NCI-H1105 treated with DMSO at 0.1 percent for 48 hours (cell line): Measurements from ENCODE around the gene PRSS36.
A peak's percentile ranks its signal among the peaks of the same experiment; 100 is the strongest.

Experiments
- DNase-seq: peaks from one replicate; lab custom pipeline; 2025; lab: John Stamatoyannopoulos, UW

The PRSS36 gene

DNA sequence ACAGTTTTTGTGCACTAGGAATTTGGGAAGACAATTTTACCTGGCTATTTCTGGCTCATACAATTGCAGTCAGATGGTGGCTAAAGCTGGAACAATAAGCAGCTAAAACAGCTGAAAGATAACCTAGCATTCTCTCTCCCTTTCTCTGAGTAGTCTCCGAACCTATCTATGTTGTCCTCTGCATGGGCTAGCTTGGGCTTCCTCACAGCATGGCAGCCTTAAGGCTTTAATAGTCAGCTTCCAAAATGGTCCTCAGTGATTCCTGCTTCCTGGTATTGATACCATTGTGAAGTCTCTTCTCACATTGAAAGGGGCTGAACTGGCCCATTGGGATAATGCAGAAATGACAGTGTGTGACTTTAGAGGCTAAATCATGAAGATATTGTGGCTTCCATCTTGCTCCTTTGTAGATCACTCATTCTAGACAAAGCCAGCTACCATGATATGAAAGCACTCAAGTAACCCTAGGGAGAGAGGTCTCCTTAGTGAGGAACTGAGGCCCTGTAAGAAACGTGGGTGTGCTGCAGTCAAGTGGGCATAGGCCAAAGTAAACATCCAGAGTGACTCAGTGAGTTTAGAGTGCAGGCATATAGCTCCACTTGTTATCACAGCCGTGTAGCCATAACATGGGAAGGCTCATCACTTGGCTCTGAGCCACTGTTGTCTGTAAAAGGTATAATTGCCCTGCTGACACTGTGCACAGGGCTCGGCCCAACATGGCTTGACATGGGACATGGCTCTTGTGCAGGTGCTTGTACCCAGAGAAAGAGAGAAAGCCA is 49.8 kb downstream of the PRSS36 start:
- DNase-seq = no peak

DNA sequence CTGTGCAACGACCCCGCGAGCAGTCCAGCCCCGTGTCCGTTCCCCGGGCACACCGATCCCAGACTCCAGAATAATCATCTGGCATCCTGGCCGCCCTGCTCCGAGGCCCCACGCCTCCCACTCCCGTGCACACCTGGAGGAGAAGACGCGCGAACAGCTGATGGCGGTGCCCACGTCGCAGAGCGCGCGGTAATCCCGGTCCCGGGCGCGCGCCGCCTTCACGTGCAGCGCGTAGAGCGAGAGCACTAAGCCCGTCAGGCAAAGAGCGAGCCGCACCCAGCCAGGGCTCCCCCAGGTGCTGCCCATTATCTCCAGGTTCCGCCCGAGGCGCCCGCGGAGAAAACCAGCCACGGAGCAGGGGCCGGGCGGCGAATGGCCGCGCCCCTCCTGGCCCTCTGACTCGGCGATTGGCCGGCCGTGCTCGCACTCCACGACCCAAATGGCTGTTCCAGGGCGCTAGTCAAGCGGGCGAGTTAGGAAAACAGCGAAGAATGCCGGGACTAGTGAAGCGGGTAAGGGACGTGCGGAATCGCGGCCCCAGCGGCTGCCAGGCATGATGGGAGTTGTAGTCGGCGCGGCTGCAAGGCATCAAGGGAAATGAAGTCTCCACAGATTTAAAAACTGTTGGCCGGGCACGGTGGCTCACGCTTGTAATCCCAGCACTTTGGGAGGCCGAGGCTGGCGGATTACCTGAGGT is 55.3 kb downstream of the PRSS36 start, which contains the start of gene VKORC1:
VKORC1 (minus strand) TSS at position 374 of the 697 bp plus-strand sequence; CDS start at position 306, 68 bp downstream.
- DNase-seq = peak; percentile 93

DNA sequence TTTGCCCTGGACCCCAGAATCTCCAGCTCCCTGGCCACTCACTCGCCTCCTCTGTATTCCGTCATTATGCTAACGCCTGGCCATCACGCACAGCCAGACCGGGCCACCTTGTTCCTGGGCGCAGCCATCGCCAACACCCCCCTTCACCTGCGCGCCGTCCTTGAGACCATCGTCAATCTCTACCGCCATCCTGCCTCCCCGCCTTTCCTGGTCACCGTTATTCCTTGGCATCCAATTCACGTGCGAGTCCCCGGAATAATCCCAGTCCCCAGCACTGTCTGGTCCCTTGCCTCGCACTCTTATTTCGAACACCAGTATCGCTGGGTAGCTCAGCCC is 55.8 kb downstream of the PRSS36 start:
- peak; percentile 30 for DNase-seq

DNA sequence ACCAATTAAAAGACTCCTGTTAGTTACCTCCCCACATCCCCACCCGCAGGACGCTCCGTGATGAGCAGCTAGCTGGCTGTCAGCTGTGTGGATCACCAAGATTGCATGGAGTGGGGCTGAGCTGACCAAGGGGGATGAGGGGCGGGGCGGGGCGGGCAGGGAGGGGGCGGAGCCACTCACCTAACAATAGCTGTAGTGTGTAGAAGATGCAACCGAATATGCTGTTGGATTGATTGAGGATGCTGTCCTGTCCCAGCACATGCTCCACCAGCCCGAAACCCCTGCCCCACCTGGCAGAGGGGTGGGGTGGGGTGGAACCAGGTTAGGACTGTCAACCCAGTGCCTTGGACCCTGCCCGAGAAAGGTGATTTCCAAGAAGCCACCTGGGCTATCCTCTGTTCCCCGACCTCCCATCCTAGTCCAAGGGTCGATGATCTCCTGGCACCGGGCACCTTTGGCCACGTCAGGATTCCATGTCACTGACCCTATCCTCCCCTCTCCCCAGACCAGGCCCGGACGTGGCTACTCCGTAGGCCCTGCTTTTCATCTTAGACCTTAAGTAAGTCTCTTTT is 56.6 kb downstream of the PRSS36 start:
- DNase-seq = peak; percentile 38

DNA sequence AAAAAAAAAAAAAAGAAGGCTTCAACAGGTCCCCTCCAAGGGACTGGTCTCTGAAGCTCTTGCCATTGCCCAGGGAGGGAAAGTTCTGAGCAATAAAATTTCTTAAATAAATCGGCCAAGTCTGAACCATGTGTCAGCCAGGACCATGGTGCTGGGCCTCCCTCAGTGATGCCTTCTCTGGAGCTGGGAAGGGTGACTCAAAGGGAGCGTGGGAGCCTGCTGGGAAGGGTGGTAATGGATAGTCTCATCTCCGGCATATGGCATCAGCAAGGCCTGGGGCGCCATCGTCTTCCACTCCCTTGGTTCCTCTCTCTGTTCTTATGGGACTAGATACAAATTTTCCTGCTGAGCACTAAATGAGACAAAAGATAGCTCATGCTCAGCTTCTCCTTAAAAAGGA is 57.5 kb downstream of the PRSS36 start:
- DNase-seq = no peak

DNA sequence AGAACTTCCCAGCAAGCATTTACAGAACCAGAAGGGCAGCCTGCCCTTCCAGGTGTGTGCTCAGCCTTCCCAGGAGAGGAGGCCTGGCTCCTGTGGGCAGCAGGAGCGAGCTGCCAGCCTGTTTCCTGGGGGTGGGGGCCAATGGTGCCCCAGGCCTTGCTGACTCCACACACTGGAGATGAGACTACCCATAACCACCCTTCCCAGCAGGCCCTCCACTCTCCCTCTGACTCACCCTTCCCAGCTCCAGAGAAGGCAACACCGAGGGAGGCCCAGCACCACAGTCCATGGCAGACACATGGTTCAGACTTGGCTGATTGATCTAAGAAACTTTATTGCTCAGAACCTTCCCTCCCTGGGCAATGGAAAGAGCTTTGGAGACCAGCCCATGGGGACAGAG is 59.3 kb downstream of the PRSS36 start:
- no peak for DNase-seq

DNA sequence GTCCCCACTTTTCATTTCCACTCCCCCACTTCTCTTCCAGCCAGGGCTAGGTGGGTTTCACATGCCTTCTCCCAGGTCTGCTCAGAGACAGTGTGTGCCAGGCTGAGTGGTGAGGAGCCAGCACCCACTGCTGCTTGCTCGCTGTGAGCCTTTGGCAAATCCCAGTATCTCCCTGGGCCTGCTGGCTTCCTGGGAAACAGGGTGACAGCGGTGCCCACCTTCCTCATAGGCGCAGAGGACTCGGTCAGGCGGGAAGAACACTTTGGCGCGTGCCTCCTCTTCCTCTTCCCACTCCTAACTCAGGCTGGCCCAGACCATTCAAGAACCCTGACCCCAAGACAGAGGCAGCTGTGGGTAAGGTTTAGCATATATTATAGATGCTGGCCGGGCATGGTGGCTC is 60.7 kb downstream of the PRSS36 start:
- DNase-seq = no peak
